22Rv1 (cell line): ENCODE results near the gene LYST.
A peak's percentile ranks its signal among the peaks of the same experiment; 100 is the strongest.

Source experiments
- H3K27ac ChIP-seq: fragments of 450-650 bp; 2 replicates; pipeline ENCODE4 v1.5.1; 2017
- CTCF ChIP-seq: fragments of 450-650 bp; IDR thresholded peaks from 2 replicates; pipeline ENCODE4 v1.5.1; 2017; ENCODE audit warnings: mild to moderate bottlenecking
- ZFX ChIP-seq: fragments of 450-650 bp; IDR thresholded peaks from 2 replicates; pipeline ENCODE4 v1.6.1; 2017; ENCODE audit warnings: antibody characterized with exemption, borderline replicate concordance

Gene LYST

GRCh38 chr1:235720544-235720943 is 146.2 kb downstream of the LYST start:
- no peak overlapping the region for H3K27ac ChIP-seq
- TF ChIP-seq ZFX (no peak), CTCF (no peak)

- TF ChIP-seq CTCF (no peak), ZFX (no peak)
- peak overlapping the region; percentile 56 for H3K27ac ChIP-seq
Measured at GRCh38 chr1:235714205-235714897, 152.4 kb downstream of the LYST start.

GRCh38 chr1:235712812-235713211 is 153.9 kb downstream of the LYST start:
- H3K27ac ChIP-seq, result no peak overlapping the region
- TF ChIP-seq ZFX (no peak), CTCF (no peak)

- H3K27ac ChIP-seq, result no peak overlapping the region
- no peak for TF ChIP-seq CTCF
Measured at GRCh38 chr1:235710687-235711086, 156.0 kb downstream of the LYST start.

GRCh38 chr1:235709018-235709417 is 157.7 kb downstream of the LYST start:
- no peak for TF ChIP-seq CTCF
- no peak for TF ChIP-seq ZFX
- no peak overlapping the region for H3K27ac ChIP-seq

- no peak overlapping the region for H3K27ac ChIP-seq
- TF ChIP-seq ZFX (no peak), CTCF (no peak)
Measured at GRCh38 chr1:235708390-235708962, 158.2 kb downstream of the LYST start.

GRCh38 chr1:235703506-235703905 is 163.2 kb downstream of the LYST start:
- no peak overlapping the region for H3K27ac ChIP-seq
- TF ChIP-seq CTCF, result no peak
- no peak for TF ChIP-seq ZFX
